TTC549 (cell line): ENCODE data around the gene SH3RF3.
"Not testable (repeated sequence)": the region's sequence is repeated elsewhere in the genome, so short reads cannot be mapped to it uniquely, and the experiment has no call there.

Experiments used
- FAIRE-seq: peaks from 2 replicates; lab custom pipeline; 2012; peaks lifted over from hg19 to GRCh38; lab: Jason Lieb, UNC

Gene SH3RF3

GRCh38 chr2:109159096-109159495, 30.1 kb downstream of the SH3RF3 start:
- FAIRE-seq = no peak

GRCh38 chr2:109160714-109161440, 31.9 kb downstream of the SH3RF3 start:
- no peak for FAIRE-seq

- not testable (repeated sequence) for FAIRE-seq
These were observed 33.4 kb downstream of the SH3RF3 start for GRCh38 chr2:109162367-109162766.

- no peak for FAIRE-seq
These were observed 34.0 kb downstream of the SH3RF3 start for GRCh38 chr2:109162999-109163398.

- FAIRE-seq = no peak
These were observed 35.3 kb downstream of the SH3RF3 start for GRCh38 chr2:109164311-109164710.

- FAIRE-seq = no peak
These were observed 35.8 kb downstream of the SH3RF3 start for GRCh38 chr2:109164739-109165221.

- no peak for FAIRE-seq
These were observed 37.8 kb downstream of the SH3RF3 start for GRCh38 chr2:109166811-109167210.

GRCh38 chr2:109168086-109168485, 39.1 kb downstream of the SH3RF3 start:
- FAIRE-seq = no peak

- FAIRE-seq = no peak
These were observed 39.7 kb downstream of the SH3RF3 start for GRCh38 chr2:109168716-109169115.

- no peak for FAIRE-seq
These were observed 41.6 kb downstream of the SH3RF3 start for GRCh38 chr2:109170645-109171044.

GRCh38 chr2:109171444-109172334, 42.7 kb downstream of the SH3RF3 start:
- FAIRE-seq = no peak

GRCh38 chr2:109172556-109173105, 43.6 kb downstream of the SH3RF3 start:
- no peak for FAIRE-seq

GRCh38 chr2:109173311-109174171, 44.5 kb downstream of the SH3RF3 start:
- FAIRE-seq = no peak

- FAIRE-seq = no peak
These were observed 45.2 kb downstream of the SH3RF3 start for GRCh38 chr2:109174214-109174613.

- no peak for FAIRE-seq
These were observed 45.8 kb downstream of the SH3RF3 start for GRCh38 chr2:109174626-109175349.

- FAIRE-seq = no peak
These were observed 46.3 kb downstream of the SH3RF3 start for GRCh38 chr2:109175350-109175678.

- FAIRE-seq = no peak
These were observed 47.9 kb downstream of the SH3RF3 start for GRCh38 chr2:109176928-109177327.

GRCh38 chr2:109177635-109178034, 48.6 kb downstream of the SH3RF3 start:
- no peak for FAIRE-seq

- no peak for FAIRE-seq
These were observed 50.0 kb downstream of the SH3RF3 start for GRCh38 chr2:109178968-109179367.

GRCh38 chr2:109180786-109181185, 51.8 kb downstream of the SH3RF3 start:
- no peak for FAIRE-seq

GRCh38 chr2:109182426-109182825, 53.4 kb downstream of the SH3RF3 start:
- no peak for FAIRE-seq
